Type B pancreatic cell (in vitro differentiated cells): ENCODE data around the gene FOXL2. TPM values are rescaled to one million over a fixed set of nuclear protein-coding genes. Genes with fewer than 3 reads are reported as not detected.

Source experiments
- DNase-seq: peaks from one replicate; pipeline ENCODE4 v3.0.0; 2021; ENCODE audit warnings: mixed read lengths; ENCODE audit not compliant: unreplicated experiment; ENCODE audit errors: extremely low spot score
- H3K27ac Mint-ChIP-seq: 2 replicates; pipeline ENCODE4 v1.8.0; 2021; ENCODE audit warnings: mild to moderate bottlenecking, mixed read lengths
- H3K27me3 Mint-ChIP-seq: 2 replicates; pipeline ENCODE4 v1.8.0; 2021; ENCODE audit warnings: mixed read lengths
- H3K36me3 Mint-ChIP-seq: 2 replicates; pipeline ENCODE4 v1.8.0; 2021; ENCODE audit warnings: mixed read lengths
- H3K4me1 Mint-ChIP-seq: one replicate; pipeline ENCODE4 v1.8.0; 2021; ENCODE audit warnings: mixed read lengths; ENCODE audit not compliant: unreplicated experiment
- H3K4me3 Mint-ChIP-seq: 2 replicates; pipeline ENCODE4 v1.8.0; 2021; ENCODE audit warnings: mild to moderate bottlenecking, mixed read lengths
- H3K9me3 Mint-ChIP-seq: 2 replicates; pipeline ENCODE4 v1.8.0; 2021; ENCODE audit warnings: mixed read lengths
- total RNA-seq: library from RNA; stranded (reverse); gene quantifications from 2 replicates; pipeline ENCODE4 v1.2.1, GENCODE V29; 2021; ENCODE audit warnings: low replicate concordance
- TF ChIP-seq, protein P1 (sequence below): fragments of 200-600 bp; sonication (generic); conservative IDR thresholded peaks from 2 replicates; pipeline ENCODE4 v1.5.0; 2021; ENCODE audit warnings: antibody characterized with exemption, mild to moderate bottlenecking

FOXL2 gene
- total RNA-seq, 1 donor from 2014 or later = 0.75 TPM

DNA sequence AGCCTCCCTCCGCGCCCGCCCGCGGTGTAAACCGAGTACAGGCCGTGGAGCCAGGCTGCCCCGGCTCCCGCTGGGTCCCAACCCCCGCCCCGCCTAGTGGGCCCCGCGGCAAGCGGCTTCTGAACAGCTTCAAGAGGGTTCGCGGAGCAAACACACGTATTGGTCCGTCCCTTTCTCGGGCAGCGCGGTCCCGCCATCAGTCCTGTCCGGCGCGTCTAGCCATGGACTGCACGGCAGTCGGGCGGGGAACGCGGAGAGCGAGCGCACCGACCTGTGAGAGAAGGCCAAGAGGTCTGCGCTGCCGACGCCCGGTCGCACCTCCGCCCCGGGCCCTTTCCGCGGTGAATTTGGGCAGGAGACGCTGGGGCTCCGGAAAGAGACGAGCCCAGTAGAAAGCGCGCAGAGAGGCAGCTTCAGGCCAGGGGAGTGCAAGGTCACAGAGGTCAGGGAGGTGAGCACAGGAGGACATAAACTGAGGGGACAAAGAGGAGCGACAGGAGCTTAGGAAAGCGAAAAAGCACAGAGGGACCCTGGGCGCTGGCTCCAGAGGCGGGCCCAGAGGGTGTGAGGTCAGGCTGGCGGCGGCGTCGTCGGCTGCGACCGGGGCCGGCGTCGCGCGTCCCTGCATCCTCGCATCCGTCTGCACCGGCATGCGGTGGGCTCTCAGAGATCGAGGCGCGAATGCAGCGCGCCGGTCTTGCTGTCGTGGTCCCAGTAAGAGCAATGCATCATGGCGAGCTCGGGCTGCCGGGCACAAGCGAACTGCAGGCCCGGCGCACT lies 1.8 kb downstream of the FOXL2 start:
- Mint-ChIP-seq H3K9me3 (no peaks in the 10 kb centered on the region), H3K4me1 (peaks cover 22% of the 10 kb centered on the region), H3K27ac (peak overlapping the region; percentile 70), H3K27me3 (peaks cover 91% of the 10 kb centered on the region), H3K4me3 (peak overlapping the region; percentile 89), H3K36me3 (no peaks in the 10 kb centered on the region)
- no peak for DNase-seq
- TF ChIP-seq, protein P1, sequence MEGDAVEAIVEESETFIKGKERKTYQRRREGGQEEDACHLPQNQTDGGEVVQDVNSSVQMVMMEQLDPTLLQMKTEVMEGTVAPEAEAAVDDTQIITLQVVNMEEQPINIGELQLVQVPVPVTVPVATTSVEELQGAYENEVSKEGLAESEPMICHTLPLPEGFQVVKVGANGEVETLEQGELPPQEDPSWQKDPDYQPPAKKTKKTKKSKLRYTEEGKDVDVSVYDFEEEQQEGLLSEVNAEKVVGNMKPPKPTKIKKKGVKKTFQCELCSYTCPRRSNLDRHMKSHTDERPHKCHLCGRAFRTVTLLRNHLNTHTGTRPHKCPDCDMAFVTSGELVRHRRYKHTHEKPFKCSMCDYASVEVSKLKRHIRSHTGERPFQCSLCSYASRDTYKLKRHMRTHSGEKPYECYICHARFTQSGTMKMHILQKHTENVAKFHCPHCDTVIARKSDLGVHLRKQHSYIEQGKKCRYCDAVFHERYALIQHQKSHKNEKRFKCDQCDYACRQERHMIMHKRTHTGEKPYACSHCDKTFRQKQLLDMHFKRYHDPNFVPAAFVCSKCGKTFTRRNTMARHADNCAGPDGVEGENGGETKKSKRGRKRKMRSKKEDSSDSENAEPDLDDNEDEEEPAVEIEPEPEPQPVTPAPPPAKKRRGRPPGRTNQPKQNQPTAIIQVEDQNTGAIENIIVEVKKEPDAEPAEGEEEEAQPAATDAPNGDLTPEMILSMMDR = no peak

DNA sequence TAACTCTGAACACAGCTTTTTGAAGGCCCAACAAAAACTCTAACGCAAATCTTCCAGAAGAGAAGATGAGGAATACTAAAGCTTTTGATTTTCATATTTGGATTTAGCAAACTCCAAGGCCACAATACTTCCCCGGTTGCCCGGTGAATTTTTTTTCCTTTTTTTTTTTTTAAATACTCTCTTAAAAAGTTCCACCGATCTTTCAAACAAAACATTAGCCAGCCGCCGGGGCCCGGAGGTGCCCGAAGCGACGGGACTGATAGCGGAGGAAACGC lies 2.3 kb downstream of the FOXL2 start:
- no peak for DNase-seq
- no peaks in the 10 kb centered on the region for H3K36me3 Mint-ChIP-seq
- peaks cover 22% of the 10 kb centered on the region for H3K4me1 Mint-ChIP-seq
- peaks cover 91% of the 10 kb centered on the region for H3K27me3 Mint-ChIP-seq
- peak overlapping the region; percentile 89 for H3K4me3 Mint-ChIP-seq
- no peaks in the 10 kb centered on the region for H3K9me3 Mint-ChIP-seq
- TF ChIP-seq, protein P1 = no peak
- peak overlapping the region; percentile 51 for H3K27ac Mint-ChIP-seq

DNA sequence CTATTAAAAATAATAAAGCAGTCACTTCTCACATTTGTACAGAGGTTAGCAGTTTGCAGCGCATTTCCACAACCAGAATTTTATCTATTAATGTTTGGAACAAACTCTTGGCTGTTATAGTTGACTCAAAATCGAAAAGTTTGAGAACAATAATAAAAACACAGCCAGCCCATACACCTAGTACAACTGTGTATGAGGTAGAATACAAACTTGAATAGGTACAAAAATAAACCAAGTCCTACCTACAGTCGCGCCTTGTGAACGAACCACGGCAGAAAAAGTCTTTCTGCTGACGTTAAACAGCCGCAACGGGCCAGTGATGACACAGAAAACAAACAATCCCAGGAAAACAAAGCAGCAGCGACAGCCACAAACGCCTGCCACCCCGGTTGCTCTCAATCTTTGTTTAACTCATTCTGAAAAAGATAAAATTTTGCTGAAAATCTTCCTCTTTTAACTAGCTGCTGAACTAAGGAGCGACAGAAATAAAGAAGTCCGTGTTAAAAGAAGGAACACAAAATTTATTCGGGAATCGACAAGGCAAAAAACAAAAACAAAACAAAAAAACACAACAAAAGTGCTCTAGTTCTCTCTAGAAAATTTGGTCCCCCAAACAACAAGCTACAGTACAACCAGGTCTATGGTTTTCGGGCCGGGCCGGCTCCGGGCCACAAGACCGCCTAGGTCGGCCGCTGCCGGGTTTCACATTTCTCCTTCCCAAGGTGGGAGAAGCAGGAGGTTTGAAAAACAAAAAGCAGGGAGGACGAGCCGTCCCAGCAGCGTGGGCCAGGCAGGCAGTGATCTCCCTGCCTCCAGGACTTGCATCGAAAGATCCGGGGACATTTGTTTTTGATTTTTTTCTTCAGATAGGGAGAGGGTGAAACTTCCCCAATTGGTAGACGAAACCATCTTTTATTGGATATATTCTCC lies 2.9 kb downstream of the FOXL2 start:
- Mint-ChIP-seq H3K9me3 (no peaks in the 10 kb centered on the region), H3K27ac (peak overlapping the region; percentile 51), H3K4me3 (peak overlapping the region; percentile 89), H3K4me1 (peaks cover 19% of the 10 kb centered on the region), H3K27me3 (peaks cover 91% of the 10 kb centered on the region), H3K36me3 (no peaks in the 10 kb centered on the region)
- no peak for DNase-seq
- TF ChIP-seq, protein P1 = no peak

DNA sequence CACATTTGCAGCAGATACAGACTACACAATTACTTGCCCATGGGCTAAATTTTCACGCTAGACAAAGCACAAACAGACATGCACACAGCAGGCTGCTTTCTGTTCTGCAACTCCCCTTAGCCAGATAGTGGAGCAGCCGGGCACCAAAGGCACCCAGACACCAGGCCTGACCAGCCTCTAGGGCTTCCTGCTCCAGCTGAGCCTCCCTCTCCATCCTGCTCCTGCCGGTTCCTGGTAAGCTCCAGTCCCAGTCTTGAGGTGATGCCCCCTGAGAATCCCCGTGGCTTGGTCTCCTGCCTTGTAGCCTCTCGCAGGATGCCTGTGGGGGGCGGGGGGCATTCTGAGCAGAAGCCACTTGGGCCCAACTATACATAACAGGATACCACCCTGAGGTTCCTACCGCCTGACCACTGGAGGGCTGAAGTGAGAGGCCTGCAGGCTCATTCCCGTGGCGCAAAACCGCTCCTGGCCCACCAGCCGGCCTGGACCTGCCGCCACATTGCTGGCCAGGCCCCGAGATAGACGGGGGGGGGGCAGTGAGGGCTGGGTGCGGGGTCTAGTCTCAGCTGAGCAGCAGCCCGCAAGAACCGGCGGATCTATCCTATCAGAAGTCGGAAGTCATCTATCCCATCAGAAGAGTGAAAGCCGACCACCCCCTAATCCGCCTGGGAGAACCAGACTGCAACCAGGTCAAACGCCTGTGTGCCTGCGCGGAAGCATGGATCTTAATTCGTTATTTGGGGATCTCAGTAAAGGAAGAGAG lies 3.9 kb downstream of the FOXL2 start:
- peak overlapping the region; percentile 62 for H3K4me3 Mint-ChIP-seq
- no peaks in the 10 kb centered on the region for H3K36me3 Mint-ChIP-seq
- no peak for DNase-seq
- H3K27ac Mint-ChIP-seq = no peak overlapping the region
- TF ChIP-seq, protein P1 = no peak
- no peaks in the 10 kb centered on the region for H3K9me3 Mint-ChIP-seq
- peaks cover 91% of the 10 kb centered on the region for H3K27me3 Mint-ChIP-seq
- H3K4me1 Mint-ChIP-seq = peaks cover 19% of the 10 kb centered on the region

DNA sequence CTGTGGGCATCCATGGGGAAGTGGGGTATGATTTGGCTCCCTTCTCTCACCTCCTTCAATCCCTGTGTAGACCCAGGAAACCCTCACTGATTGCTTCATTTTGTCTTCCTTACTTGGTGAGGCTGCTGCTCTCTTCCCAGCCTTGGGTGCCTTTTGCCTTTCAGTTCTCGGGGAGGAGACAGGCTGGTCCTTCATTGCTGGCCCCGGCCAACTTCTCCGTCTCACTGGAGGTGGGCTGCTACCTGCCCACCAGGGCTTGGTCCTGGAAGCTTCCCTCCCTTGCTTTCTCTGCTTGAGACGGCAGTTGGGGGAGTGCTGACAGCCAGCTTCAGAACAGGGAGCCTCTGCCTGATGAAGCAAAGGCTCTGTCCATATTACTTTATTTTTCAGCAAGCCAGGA lies 4.7 kb downstream of the FOXL2 start:
- no peak overlapping the region for H3K27ac Mint-ChIP-seq
- TF ChIP-seq, protein P1 = no peak
- no peaks in the 10 kb centered on the region for H3K36me3 Mint-ChIP-seq
- DNase-seq = no peak
- no peaks in the 10 kb centered on the region for H3K9me3 Mint-ChIP-seq
- peak overlapping the region; percentile 15 for H3K4me3 Mint-ChIP-seq
- H3K4me1 Mint-ChIP-seq = peaks cover 18% of the 10 kb centered on the region
- peaks cover 91% of the 10 kb centered on the region for H3K27me3 Mint-ChIP-seq
